Measurements from ENCODE around the gene ZNF892.

- TF ChIP-seq CTCF (IDR thresholded peaks at IDR 0.05; ENCODE audit: low read depth, low read length, missing input control) (no peak), TAF1 (conservative IDR thresholded peaks at IDR 0.05) (no peak), SP1 (IDR thresholded peaks at IDR 0.05) (no peak), EGR1 (IDR thresholded peaks at IDR 0.05; ENCODE audit: low read depth in 2 of 2) (no peak), JUND (IDR thresholded peaks at IDR 0.05) (no peak), ATF3 (IDR thresholded peaks at IDR 0.05) (no peak)
Measured at GRCh38 chr2:95234286-95234785, 27.0 kb downstream of the ZNF892 start.

Measured in liver (tissue), 3 donors.